Activated T-cell treated with anti-CD3 and anti-CD28 coated beads for 24 hours (primary cell): Measurements from ENCODE around the gene USP49.

Experiments used
- DNase-seq: peaks from one replicate; pipeline ENCODE4 v3.0.0-alpha.2; 2020; ENCODE audit warnings: low read depth

USP49 gene

DNA sequence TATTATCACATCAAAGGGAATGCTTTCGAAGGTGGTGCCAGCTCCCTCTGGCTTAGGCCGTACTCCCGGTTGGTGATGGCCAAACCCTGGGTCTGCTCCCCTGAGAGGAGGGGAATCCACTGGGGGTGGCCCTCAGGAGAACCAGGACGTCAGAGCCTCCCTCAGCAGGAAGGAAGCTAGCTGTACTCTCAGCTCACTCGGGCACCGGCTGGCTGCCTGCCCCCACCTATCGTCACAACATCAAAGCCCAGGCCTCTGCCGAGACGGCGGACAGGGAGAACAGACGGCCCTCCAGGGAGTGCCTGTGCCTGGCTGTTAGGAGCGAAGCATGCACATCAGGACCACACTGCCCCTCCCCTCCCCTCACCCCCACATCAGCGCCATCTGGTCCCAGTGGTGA, 138.8 kb downstream of the USP49 start:
- DNase-seq = no peak

GRCh38 chr6:41755895-41756294, 139.3 kb downstream of the USP49 start:
- DNase-seq = no peak

GRCh38 chr6:41750374-41750773, 144.8 kb downstream of the USP49 start:
- DNase-seq = no peak

- no peak for DNase-seq
Observed at GRCh38 chr6:41748542-41748941, 146.6 kb downstream of the USP49 start.

DNA sequence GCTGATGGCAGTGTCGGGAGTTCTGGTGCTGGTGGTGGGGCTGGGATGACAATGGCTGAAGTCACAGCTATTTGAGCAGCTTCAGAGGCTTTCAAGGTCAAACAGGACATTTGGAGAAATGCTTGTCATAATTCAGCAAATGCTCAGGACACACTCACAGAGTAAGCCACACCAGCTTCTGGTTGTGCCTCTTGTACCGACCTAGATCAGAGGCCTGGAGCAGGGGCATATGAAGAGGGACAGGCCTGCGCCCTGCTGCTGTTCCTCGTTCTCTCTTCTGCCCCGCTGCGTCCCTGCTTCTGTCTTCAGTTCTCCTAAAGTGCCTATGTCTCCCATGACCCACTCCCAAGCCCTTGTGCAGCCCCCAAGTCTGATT, 147.1 kb downstream of the USP49 start:
- DNase-seq = no peak

GRCh38 chr6:41747256-41748101, 147.7 kb downstream of the USP49 start, which contains the start of gene PGC:
PGC (minus strand) TSS chr6:41747397; CDS start chr6:41747334, 63 bp downstream.
- DNase-seq = no peak

DNA sequence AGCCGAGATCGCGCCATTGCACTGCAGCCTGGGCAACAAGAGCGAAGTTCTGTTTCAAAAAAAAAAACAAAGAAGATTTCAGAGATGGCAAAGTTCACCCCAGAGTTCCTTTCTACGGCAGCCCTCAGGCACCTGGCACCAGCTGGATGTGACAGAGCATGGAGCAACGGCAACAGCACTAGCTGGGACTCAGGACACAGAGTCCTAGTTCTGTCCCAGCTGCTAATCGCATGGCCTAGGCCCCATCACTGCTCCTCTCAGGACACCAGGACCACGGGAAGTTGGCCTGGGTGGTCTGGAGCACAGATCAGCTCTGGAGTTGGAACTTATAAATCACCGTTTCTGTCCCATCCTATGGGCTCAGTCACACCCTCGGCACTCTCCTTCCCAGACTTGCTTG, 149.1 kb downstream of the USP49 start:
- no peak for DNase-seq

GRCh38 chr6:41744236-41744787, 150.9 kb downstream of the USP49 start:
- DNase-seq = no peak

GRCh38 chr6:41743406-41744235, 151.6 kb downstream of the USP49 start:
- no peak for DNase-seq

DNA sequence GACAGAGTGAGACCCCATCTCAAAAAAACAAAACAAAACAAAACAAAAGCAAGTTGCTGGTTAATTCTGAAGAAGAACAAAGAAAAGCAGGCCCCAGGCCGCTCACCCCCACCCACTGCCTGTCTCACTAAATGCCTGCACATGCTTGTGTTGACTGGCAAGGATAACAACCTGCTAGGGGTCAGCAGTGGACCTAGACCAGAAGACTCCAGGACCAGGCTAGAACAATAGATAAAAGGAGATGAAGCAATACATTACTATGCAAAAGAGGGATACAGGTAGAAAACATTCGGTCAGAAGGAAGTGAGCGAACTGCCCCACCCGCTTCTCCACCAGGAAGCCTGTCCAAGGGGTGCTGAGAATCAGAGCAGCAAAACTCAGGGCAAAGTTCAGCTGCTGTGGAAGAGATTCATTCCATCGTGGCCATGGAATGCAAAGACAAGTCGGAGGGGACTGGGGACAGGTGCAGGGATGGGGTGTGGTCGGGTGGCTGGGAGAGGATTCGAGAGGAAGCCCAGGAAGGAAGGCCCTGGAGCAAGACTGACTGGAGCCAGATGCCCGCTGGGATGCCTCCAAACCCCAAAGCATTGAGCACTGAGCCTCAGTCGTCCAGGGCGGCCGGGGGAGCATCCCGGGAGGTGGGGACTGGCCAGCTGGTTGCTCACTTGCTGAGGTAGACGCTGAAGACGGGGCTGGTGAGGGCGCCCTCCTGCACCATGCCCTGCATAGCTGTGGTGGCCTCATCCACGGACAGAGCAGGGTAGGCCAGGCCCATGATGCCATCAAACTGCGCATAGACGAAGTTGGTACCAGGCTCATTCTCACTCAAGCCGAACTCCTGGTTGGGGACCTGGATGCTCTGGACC, 153.3 kb downstream of the USP49 start:
- no peak for DNase-seq

- no peak for DNase-seq
Observed at GRCh38 chr6:41740366-41741162, 154.6 kb downstream of the USP49 start.
